HepG2 (cell line): ENCODE measurements around the gene GJD3. TPM values are rescaled to one million over a fixed set of nuclear protein-coding genes. Genes with fewer than 3 reads are reported as not detected.

Experiments
- ARNT ChIP-seq: fragments of 450-650 bp; IDR thresholded peaks from 2 replicates; pipeline ENCODE4 v1.6.1; 2017
- BRCA1 ChIP-seq: sonication (generic); formaldehyde crosslinking; IDR thresholded peaks from 2 replicates; pipeline ENCODE4 v1.4.0; 2020; ENCODE audit warnings: missing genetic modification reagents
- BRD4 ChIP-seq: sonication (generic); formaldehyde crosslinking; IDR thresholded peaks from 2 replicates; pipeline ENCODE4 v1.4.0; 2020; ENCODE audit warnings: missing genetic modification reagents
- CCDC6 ChIP-seq: sonication (generic); formaldehyde crosslinking; IDR thresholded peaks from 2 replicates; pipeline ENCODE4 v1.8.1; 2022; ENCODE audit warnings: mild to moderate bottlenecking, missing genetic modification reagents, moderate library complexity
- HMG20A ChIP-seq: IDR thresholded peaks from 2 replicates; pipeline ENCODE4 v1.6.1; 2016; ENCODE audit warnings: borderline replicate concordance
- HNF4G ChIP-seq, 2 experiments: sonication (generic) in 1 of 2; formaldehyde crosslinking in 1 of 2; IDR thresholded peaks; 2 replicates each; pipeline versions ENCODE4 v1.4.0 to v1.6.1; 2011 to 2020; ENCODE audit warnings: borderline replicate concordance in 2 of 2, low read depth in 2 of 2, mild to moderate bottlenecking in 2 of 2, low read length in 1 of 2, missing genetic modification reagents in 1 of 2, moderate library complexity in 1 of 2
- KLF12 ChIP-seq: sonication (generic); formaldehyde crosslinking; IDR thresholded peaks from 2 replicates; pipeline ENCODE4 v1.4.0; 2020; ENCODE audit warnings: missing genetic modification reagents, borderline replicate concordance
- MTF2 ChIP-seq: sonication (generic); formaldehyde crosslinking; IDR thresholded peaks from 2 replicates; pipeline ENCODE4 v1.5.0; 2020; ENCODE audit warnings: missing genetic modification reagents, borderline replicate concordance
- NFIB ChIP-seq: sonication (generic); formaldehyde crosslinking; IDR thresholded peaks from 2 replicates; pipeline ENCODE4 v1.9.0; 2021; ENCODE audit warnings: missing genetic modification reagents, mild to moderate bottlenecking, borderline replicate concordance
- RBM22 ChIP-seq: fragments of 200-400 bp; formaldehyde crosslinking; optimal IDR thresholded peaks from 2 replicates; pipeline ENCODE3; 2017; ENCODE audit warnings: mild to moderate bottlenecking, low read length, moderate library complexity
- RBM39 ChIP-seq: fragments of 200-400 bp; formaldehyde crosslinking; IDR thresholded peaks from one replicate; pipeline ENCODE4 v1.6.1; 2018; ENCODE audit warnings: antibody characterized with exemption, mild to moderate bottlenecking, low read depth, low read length; ENCODE audit not compliant: poor library complexity, severe bottlenecking
- SP1 ChIP-seq, 2 experiments: fragments of 450-650 bp in 1 of 2; sonication (generic) in 1 of 2; formaldehyde crosslinking in 1 of 2; IDR thresholded peaks; 2 replicates each; pipeline versions ENCODE4 v1.4.0 to v1.6.1; 2016 to 2020; ENCODE audit warnings: missing genetic modification reagents in 1 of 2
- TBX3 ChIP-seq: fragments of 450-650 bp; IDR thresholded peaks from 2 replicates; pipeline ENCODE4 v1.6.1; 2017; ENCODE audit warnings: antibody characterized with exemption, mild to moderate bottlenecking, inconsistent platforms, borderline replicate concordance
- USF2 ChIP-seq, 2 experiments: sonication (generic) in 1 of 2; formaldehyde crosslinking in 1 of 2; IDR thresholded peaks; 2 replicates each; pipeline versions ENCODE4 v1.5.1 to v1.6.1; 2011 to 2020; ENCODE audit warnings: borderline replicate concordance in 1 of 2, low read depth in 1 of 2, low read length in 1 of 2, mild to moderate bottlenecking in 1 of 2, missing genetic modification reagents in 1 of 2, moderate library complexity in 1 of 2
- ZBTB20 ChIP-seq: sonication (generic); formaldehyde crosslinking; IDR thresholded peaks from 2 replicates; pipeline ENCODE4 v1.8.1; 2023; ENCODE audit warnings: missing genetic modification reagents, low read depth, mild to moderate bottlenecking, borderline replicate concordance
- ZNF143 ChIP-seq: sonication (generic); formaldehyde crosslinking; IDR thresholded peaks from 2 replicates; pipeline ENCODE4 v1.4.0; 2020; ENCODE audit warnings: missing genetic modification reagents
- ZNF232 ChIP-seq: sonication (generic); formaldehyde crosslinking; IDR thresholded peaks from 2 replicates; pipeline ENCODE4 v1.4.0; 2020; ENCODE audit warnings: missing genetic modification reagents, borderline replicate concordance
- ZNF30 ChIP-seq: sonication (generic); formaldehyde crosslinking; IDR thresholded peaks from 2 replicates; pipeline ENCODE4 v1.5.0; 2020; ENCODE audit warnings: mild to moderate bottlenecking, missing genetic modification reagents
- ZNF652 ChIP-seq: IDR thresholded peaks from 2 replicates; pipeline ENCODE4 v1.6.1; 2016; ENCODE audit warnings: low read depth, borderline replicate concordance
- ZNF841 ChIP-seq: sonication (generic); formaldehyde crosslinking; IDR thresholded peaks from 2 replicates; pipeline ENCODE4 v1.8.1; 2023; ENCODE audit warnings: missing genetic modification reagents, borderline replicate concordance
- polyA plus RNA-seq, 8 experiments: library from polyadenylated mRNA; depleted of rRNA in 3 of 8; stranded (reverse) in 7 of 8; unstranded in 1 of 8; fragments of >200 nt; fragmentation: Illumina TruSeq in 4 of 8; extraction: Trizol in 4 of 8; gene quantifications; 2 replicates each; pipeline versions ENCODE4 v1.2.1 to v1.2.3, GENCODE V29; 2011 to 2016; ENCODE audit warnings: low read depth in 4 of 8, missing spikeins in 1 of 8, mixed read lengths in 1 of 8; ENCODE audit not compliant: insufficient read depth in 1 of 8
- total RNA-seq, 5 experiments: library from RNA; depleted of rRNA; stranded (reverse); fragments of >200 nt; fragmentation: Illumina TruSeq; extraction: Trizol; gene quantifications; 2 replicates each; pipeline ENCODE4 v1.2.3, GENCODE V29; 2016; ENCODE audit warnings: low read depth in 1 of 5
- TF ChIP-seq, protein P1 (sequence below): sonication (generic); formaldehyde crosslinking; IDR thresholded peaks from 2 replicates; pipeline ENCODE4 v1.4.0; 2020; ENCODE audit warnings: low read depth, mild to moderate bottlenecking, missing genetic modification reagents

Gene GJD3
- total and polyA plus RNA-seq, 2 of the 13 experiments (the other 11 are each of a cell fraction or from before 2014, with no cell fraction given) = not detected

DNA sequence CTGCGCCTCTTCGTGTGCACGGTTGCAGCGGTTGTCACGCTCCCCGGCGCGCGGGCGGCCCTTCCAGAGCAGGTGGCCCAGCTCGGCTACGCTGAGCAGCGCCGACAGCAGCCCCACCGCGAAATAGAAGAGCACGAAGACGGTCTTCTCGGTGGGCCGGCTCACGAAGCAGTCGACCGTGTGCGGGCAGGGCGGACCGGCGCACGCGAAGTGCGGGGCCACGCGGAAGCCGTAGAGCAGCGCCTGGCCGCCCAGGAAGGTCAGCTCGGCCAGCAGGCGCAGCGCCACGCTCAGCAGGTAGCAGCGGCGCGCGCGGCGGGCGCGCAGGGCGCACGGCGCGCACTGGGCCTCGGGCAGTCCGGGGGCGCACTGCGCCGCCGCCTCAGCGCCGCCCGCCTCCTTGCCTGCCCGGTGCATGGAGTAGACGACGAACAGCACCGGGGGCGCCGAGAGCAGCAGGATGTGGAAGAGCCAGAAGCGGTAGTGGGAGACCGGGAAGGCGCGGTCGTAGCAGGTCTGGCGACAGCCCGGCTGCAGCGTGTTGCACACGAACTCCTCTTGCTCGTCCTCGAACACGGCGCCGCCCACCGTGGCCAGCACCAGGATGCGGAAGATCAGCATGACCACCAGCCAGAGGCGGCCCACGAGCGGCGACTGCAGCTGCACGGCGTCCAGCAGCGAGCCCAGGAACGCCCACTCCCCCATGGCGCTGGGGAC is 1.3 kb downstream of the GJD3 start (continued):
- TF ChIP-seq, protein P1, sequence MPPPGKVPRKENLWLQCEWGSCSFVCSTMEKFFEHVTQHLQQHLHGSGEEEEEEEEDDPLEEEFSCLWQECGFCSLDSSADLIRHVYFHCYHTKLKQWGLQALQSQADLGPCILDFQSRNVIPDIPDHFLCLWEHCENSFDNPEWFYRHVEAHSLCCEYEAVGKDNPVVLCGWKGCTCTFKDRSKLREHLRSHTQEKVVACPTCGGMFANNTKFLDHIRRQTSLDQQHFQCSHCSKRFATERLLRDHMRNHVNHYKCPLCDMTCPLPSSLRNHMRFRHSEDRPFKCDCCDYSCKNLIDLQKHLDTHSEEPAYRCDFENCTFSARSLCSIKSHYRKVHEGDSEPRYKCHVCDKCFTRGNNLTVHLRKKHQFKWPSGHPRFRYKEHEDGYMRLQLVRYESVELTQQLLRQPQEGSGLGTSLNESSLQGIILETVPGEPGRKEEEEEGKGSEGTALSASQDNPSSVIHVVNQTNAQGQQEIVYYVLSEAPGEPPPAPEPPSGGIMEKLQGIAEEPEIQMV (CRISPR knock-in tag) = no peak
- no peak for TF ChIP-seq BRCA1 (CRISPR knock-in tag)
- TF ChIP-seq HNF4G (IDR thresholded peaks at IDR 0.05; ENCODE audit: borderline replicate concordance, low read depth, low read length) = no peak
- no peak for TF ChIP-seq HNF4G (CRISPR knock-in tag; IDR thresholded peaks at IDR 0.05; ENCODE audit: borderline replicate concordance, low read depth)
- TF ChIP-seq ARNT = no peak
- no peak for TF ChIP-seq RBM39
- no peak for TF ChIP-seq MTF2 (CRISPR knock-in tag)
- TF ChIP-seq SP1 (IDR thresholded peaks at IDR 0.05) = no peak
- no peak for TF ChIP-seq SP1 (CRISPR knock-in tag; IDR thresholded peaks at IDR 0.05)
- no peak for TF ChIP-seq ZNF143 (CRISPR knock-in tag)
- no peak for TF ChIP-seq ZBTB20 (CRISPR knock-in tag)
- no peak for TF ChIP-seq RBM22
- no peak for TF ChIP-seq CCDC6 (CRISPR knock-in tag)
- no peak for TF ChIP-seq NFIB (CRISPR knock-in tag)
- TF ChIP-seq ZNF30 (CRISPR knock-in tag) = 0 out of 2 replicates have a peak, but pooled peaks have one; percentile 36
- TF ChIP-seq ZNF841 (CRISPR knock-in tag) = no peak
- no peak for TF ChIP-seq HMG20A (CRISPR knock-in tag)
- no peak for TF ChIP-seq BRD4
- TF ChIP-seq TBX3 = no peak
- TF ChIP-seq KLF12 (CRISPR knock-in tag) = no peak
- TF ChIP-seq ZNF652 (CRISPR knock-in tag) = no peak
- 0 out of 2 replicates have a peak, but pooled peaks have one; percentile 35 for TF ChIP-seq ZNF232 (CRISPR knock-in tag)
- TF ChIP-seq USF2 (IDR thresholded peaks at IDR 0.05; ENCODE audit: low read depth, low read length) = no peak
- TF ChIP-seq USF2 (CRISPR knock-in tag; IDR thresholded peaks at IDR 0.05; ENCODE audit: borderline replicate concordance) = no peak
